CD14-positive monocyte (primary cell): Measurements from ENCODE around the gene HOXD11. TPM values are rescaled to one million over a fixed set of nuclear protein-coding genes. Genes with fewer than 3 reads are reported as not detected.

Experiments
- DNase-seq, 3 donors: peaks; one replicate each; pipeline ENCODE4 v3.0.0-alpha.2; 2011 to 2022
- H2AFZ ChIP-seq: 2 replicates; pipeline ENCODE4 v1.6.0; 2012; ENCODE audit warnings: mild to moderate bottlenecking, low read depth, low read length, inconsistent platforms; ENCODE audit not compliant: insufficient read depth, poor library complexity, severe bottlenecking
- H3K27ac ChIP-seq, 2 donors: 1 replicate in 1 of 2; 2 replicates in 1 of 2; pipeline ENCODE4 v1.5.1; 2012 to 2013; ENCODE audit warnings: low read length in 2 of 2, control low read depth in 1 of 2, inconsistent platforms in 1 of 2, low read depth in 1 of 2, mild to moderate bottlenecking in 1 of 2
- H3K27me3 ChIP-seq, 2 donors: one replicate each; pipeline versions ENCODE4 v1.6.0 to v1.6.1; 2011 to 2013; ENCODE audit warnings: low read length in 2 of 2; ENCODE audit not compliant: control insufficient read depth in 2 of 2, insufficient read depth in 2 of 2
- H3K36me3 ChIP-seq, 2 donors: replicated peaks in 1 of 2; 1 replicate in 1 of 2; 2 replicates in 1 of 2; pipeline versions ENCODE4 v1.5.1 to v1.6.1; 2012 to 2013; ENCODE audit warnings: low read length in 2 of 2, control low read depth in 1 of 2, inconsistent platforms in 1 of 2, mild to moderate bottlenecking in 1 of 2; ENCODE audit not compliant: insufficient read depth in 2 of 2, control insufficient read depth in 1 of 2
- H3K4me1 ChIP-seq, 2 donors: 1 replicate in 1 of 2; 2 replicates in 1 of 2; pipeline versions ENCODE4 v1.5.1 to v1.6.1; 2012 to 2013; ENCODE audit warnings: low read length in 2 of 2, control low read depth in 1 of 2, inconsistent platforms in 1 of 2, mild to moderate bottlenecking in 1 of 2, moderate library complexity in 1 of 2; ENCODE audit not compliant: insufficient read depth in 2 of 2, control insufficient read depth in 1 of 2
- H3K4me2 ChIP-seq: replicated peaks from 2 replicates; pipeline ENCODE3; 2012; ENCODE audit warnings: low read length, moderate library complexity, mild to moderate bottlenecking; ENCODE audit not compliant: poor library complexity, severe bottlenecking; ENCODE audit errors: extremely low read depth
- H3K4me3 ChIP-seq, 3 experiments: fragments of 200-600 bp in 1 of 3; sonication (generic) in 1 of 3; replicated peaks in 1 of 3; 1 replicate in 2 of 3; 2 replicates in 1 of 3; pipeline ENCODE4 v1.5.1; 2011 to 2013; ENCODE audit warnings: low read length in 3 of 3, mild to moderate bottlenecking in 3 of 3, control low read depth in 2 of 3, low read depth in 2 of 3, inconsistent platforms in 1 of 3, moderate library complexity in 1 of 3
- H3K79me2 ChIP-seq: 2 replicates; pipeline ENCODE4 v1.6.0; 2012; ENCODE audit warnings: mild to moderate bottlenecking, control low read depth, inconsistent platforms, low read length, moderate library complexity; ENCODE audit not compliant: insufficient read depth
- H3K9ac ChIP-seq: 2 replicates; pipeline ENCODE4 v1.6.0; 2017; ENCODE audit warnings: low read length, mild to moderate bottlenecking; ENCODE audit not compliant: insufficient read depth, poor library complexity, severe bottlenecking
- H3K9me3 ChIP-seq, 2 donors: replicated peaks in 1 of 2; 1 replicate in 1 of 2; 2 replicates in 1 of 2; pipeline versions ENCODE4 v1.5.1 to v1.6.1; 2012 to 2013; ENCODE audit warnings: low read length in 2 of 2, control low read depth in 1 of 2; ENCODE audit not compliant: control insufficient read depth in 1 of 2, insufficient read depth in 1 of 2
- H4K20me1 ChIP-seq: 2 replicates; pipeline ENCODE4 v1.6.0; 2012; ENCODE audit warnings: mild to moderate bottlenecking, low read length, control low read depth, moderate library complexity; ENCODE audit not compliant: insufficient read depth
- H3K27ac Mint-ChIP-seq, 7 donors: one replicate each; pipeline ENCODE4 v1.8.0; 2020; ENCODE audit warnings: mild to moderate bottlenecking in 7 of 7, mixed read lengths in 7 of 7, moderate library complexity in 6 of 7, inconsistent platforms in 2 of 7
- H3K27me3 Mint-ChIP-seq, 3 donors: one replicate each; pipeline ENCODE4 v1.8.0; 2021 to 2022; ENCODE audit warnings: low read depth in 3 of 3, mild to moderate bottlenecking in 3 of 3, mixed read lengths in 3 of 3, moderate library complexity in 3 of 3, inconsistent platforms in 1 of 3
- H3K36me3 Mint-ChIP-seq, 2 donors: one replicate each; pipeline ENCODE4 v1.8.0; 2020; ENCODE audit warnings: mixed read lengths in 2 of 2, inconsistent platforms in 1 of 2, mild to moderate bottlenecking in 1 of 2
- H3K4me1 Mint-ChIP-seq: one replicate; pipeline ENCODE4 v1.8.0; 2020; ENCODE audit warnings: mild to moderate bottlenecking, mixed read lengths
- H3K4me3 Mint-ChIP-seq, 2 donors: one replicate each; pipeline ENCODE4 v1.8.0; 2020; ENCODE audit warnings: mild to moderate bottlenecking in 2 of 2, mixed read lengths in 2 of 2, moderate library complexity in 1 of 2
- H3K9me3 Mint-ChIP-seq, 7 donors: one replicate each; pipeline ENCODE4 v1.8.0; 2020 to 2022; ENCODE audit warnings: mixed read lengths in 7 of 7, mild to moderate bottlenecking in 6 of 7, moderate library complexity in 6 of 7, inconsistent platforms in 2 of 7
- CTCF ChIP-seq: fragments of 200-600 bp; IDR thresholded peaks from one replicate; pipeline ENCODE4 v1.8.0; 2022; ENCODE audit warnings: antibody characterized with exemption, mild to moderate bottlenecking
- WGBS: methylation state at CpG from one replicate; pipeline ENCODE4 v1.1.5; 2013; ENCODE audit warnings: missing lambda C conversion rate; ENCODE audit not compliant: insufficient coverage; 5-methylcytosine and 5-hydroxymethylcytosine counted together
- intact Hi-C, 2 donors: fragments of 100-400 bp; cut with micrococcal nuclease; formaldehyde crosslinking; loops; one replicate each; pipeline versions ENCODE4 v1.15.0 to v1.15.1; 2023
- polyA plus RNA-seq, 3 donors: library from polyadenylated mRNA; depleted of rRNA in 1 of 3; unstranded in 2 of 3; stranded (reverse) in 1 of 3; fragments of 300-500 nt in 2 of 3; fragments of >200 nt in 1 of 3; fragmentation: Illumina TruSeq in 2 of 3; gene quantifications; 1 replicate in 2 of 3; 2 replicates in 1 of 3; pipeline ENCODE4 v1.2.3, GENCODE V29; 2012 to 2021

The HOXD11 gene
- polyA plus RNA-seq, 3 donors: not detected

GRCh38 chr2:176130147-176130956, 23.3 kb downstream of the HOXD11 start:
- Histone ChIP-seq H3K27ac (no peak overlapping the region), H3K4me2 (peak overlapping the region; percentile 68), H3K9ac (no peak overlapping the region), H3K4me3 (peak overlapping the region in 1 of 3 experiments; percentile 56), H2AFZ (peak overlapping the region; percentile 18), H4K20me1 (no peaks in the 10 kb centered on the region), H3K4me1 (peaks cover 10 to 28% of the 10 kb centered on the region in 2 donors), H3K9me3 (peaks cover 0 to 52% of the 10 kb centered on the region in 2 donors), H3K36me3 (no peaks in the 10 kb centered on the region), H3K79me2 (no peaks in the 10 kb centered on the region), H3K27me3 (peaks cover 92 to 94% of the 10 kb centered on the region in 2 donors)
- intact Hi-C loops: loop anchor here in 1 of 2 donors (5.0 kb wide), 1 partner anchor 1793 kb away; no protein-coding TSS in a partner anchor
- H3K4me3 Mint-ChIP-seq: peak overlapping the region; percentile 63 to 84
- H3K36me3 Mint-ChIP-seq: peaks cover 0 to 17% of the 10 kb centered on the region in 2 donors
- H3K27ac Mint-ChIP-seq: no peak overlapping the region
- H3K27me3 Mint-ChIP-seq: peaks cover 93 to 98% (median 93%) of the 10 kb centered on the region in 3 donors
- DNase-seq: peak in 1 of 3 donors; percentile 17
- H3K9me3 Mint-ChIP-seq: peaks cover 0 to 34% (median 19%) of the 10 kb centered on the region in 7 donors
- TF ChIP-seq CTCF: no peak
- H3K4me1 Mint-ChIP-seq: peaks cover 30% of the 10 kb centered on the region
- 2% methylated on average over 87 of the region's 100 CpGs for WGBS

GRCh38 chr2:176130957-176131847, 24.1 kb downstream of the HOXD11 start:
- Histone ChIP-seq H3K79me2 (no peaks in the 10 kb centered on the region), H2AFZ (no peak overlapping the region), H3K4me1 (peaks cover 15 to 32% of the 10 kb centered on the region in 2 donors), H3K9me3 (peaks cover under 1 to 56% of the 10 kb centered on the region in 2 donors), H3K4me3 (peak overlapping the region in 1 of 3 experiments; percentile 56), H4K20me1 (no peaks in the 10 kb centered on the region), H3K27me3 (peaks cover 92 to 94% of the 10 kb centered on the region in 2 donors), H3K9ac (no peak overlapping the region), H3K27ac (no peak overlapping the region), H3K4me2 (no peak overlapping the region), H3K36me3 (no peaks in the 10 kb centered on the region)
- no peak for TF ChIP-seq CTCF
- no CpG with 5 or more reads among the region's 15 CpGs for WGBS
- peaks cover 0 to 25% of the 10 kb centered on the region in 2 donors for H3K36me3 Mint-ChIP-seq
- no peak overlapping the region for H3K27ac Mint-ChIP-seq
- peaks cover 38% of the 10 kb centered on the region for H3K4me1 Mint-ChIP-seq
- peak overlapping the region; percentile 63 to 84 for H3K4me3 Mint-ChIP-seq
- peaks cover 0 to 43% (median 22%) of the 10 kb centered on the region in 7 donors for H3K9me3 Mint-ChIP-seq
- peaks cover 93 to 98% (median 93%) of the 10 kb centered on the region in 3 donors for H3K27me3 Mint-ChIP-seq
- DNase-seq: no peak
- intact Hi-C loops: loop anchor here in 1 of 2 donors (5.0 kb wide), 1 partner anchor 1794 kb away; no protein-coding TSS in a partner anchor
